Keratinocyte (primary cell): ENCODE data around the gene FARP1. TPM values are rescaled to one million over a fixed set of nuclear protein-coding genes. Genes with fewer than 3 reads are reported as not detected.

ENCODE experiments used
- DNase-seq: peaks from one replicate; pipeline ENCODE4 v3.0.0-alpha.2; 2011; ENCODE audit warnings: low read depth, missing footprints, low spot score
- FAIRE-seq: peaks from 2 replicates; lab custom pipeline; 2011; peaks lifted over from hg19 to GRCh38; lab: Jason Lieb, UNC
- H2AFZ ChIP-seq: 2 replicates; pipeline ENCODE4 v1.6.0; 2012; ENCODE audit warnings: low read length, control low read depth, inconsistent platforms; ENCODE audit not compliant: control insufficient read depth
- H3K27ac ChIP-seq: 2 replicates; pipeline ENCODE4 v1.5.1; 2011; ENCODE audit warnings: low read length; ENCODE audit not compliant: control insufficient read depth, insufficient read depth
- H3K27me3 ChIP-seq: 3 replicates; pipeline ENCODE4 v1.6.0; 2011; ENCODE audit warnings: low read length; ENCODE audit not compliant: control insufficient read depth, insufficient read depth; ENCODE audit errors: extremely low read depth
- H3K36me3 ChIP-seq, 2 experiments: 2 replicates in 1 of 2; 3 replicates in 1 of 2; pipeline ENCODE4 v1.5.1; 2011; ENCODE audit warnings: low read length in 2 of 2, mild to moderate bottlenecking in 1 of 2; ENCODE audit not compliant: control insufficient read depth in 2 of 2, insufficient read depth in 2 of 2; ENCODE audit errors: extremely low read depth in 1 of 2
- H3K4me1 ChIP-seq: 3 replicates; pipeline ENCODE4 v1.5.1; 2011; ENCODE audit warnings: low read length; ENCODE audit not compliant: control insufficient read depth, insufficient read depth; ENCODE audit errors: extremely low read depth
- H3K4me2 ChIP-seq: 3 replicates; pipeline ENCODE4 v1.6.0; 2011; ENCODE audit warnings: low read depth, low read length; ENCODE audit not compliant: control insufficient read depth, insufficient read depth; ENCODE audit errors: extremely low read depth
- H3K4me3 ChIP-seq, 3 experiments: fragments of 200-600 bp in 1 of 3; sonication (generic) in 1 of 3; 2 replicates in 2 of 3; 3 replicates in 1 of 3; pipeline ENCODE4 v1.5.1; 2011 to 2016; ENCODE audit warnings: low read length in 3 of 3, mild to moderate bottlenecking in 3 of 3, control low read depth in 2 of 3, inconsistent platforms in 1 of 3, low read depth in 1 of 3, mixed read lengths in 1 of 3, mixed run types in 1 of 3, moderate library complexity in 1 of 3; ENCODE audit not compliant: control insufficient read depth in 2 of 3, insufficient read depth in 2 of 3; ENCODE audit errors: extremely low read depth in 1 of 3
- H3K79me2 ChIP-seq: 2 replicates; pipeline ENCODE4 v1.6.0; 2012; ENCODE audit warnings: low read length; ENCODE audit not compliant: control insufficient read depth, insufficient read depth
- H3K9ac ChIP-seq: 3 replicates; pipeline ENCODE4 v1.6.0; 2011; ENCODE audit warnings: low read length; ENCODE audit not compliant: control insufficient read depth, insufficient read depth; ENCODE audit errors: extremely low read depth
- H3K9me1 ChIP-seq: 3 replicates; pipeline ENCODE4 v1.6.0; 2011; ENCODE audit warnings: low read length; ENCODE audit not compliant: control insufficient read depth, insufficient read depth; ENCODE audit errors: extremely low read depth
- H3K9me3 ChIP-seq: 2 replicates; pipeline ENCODE4 v1.5.1; 2012; ENCODE audit warnings: low read depth, low read length; ENCODE audit not compliant: control insufficient read depth
- H4K20me1 ChIP-seq: 3 replicates; pipeline ENCODE4 v1.6.0; 2011; ENCODE audit warnings: low read length; ENCODE audit not compliant: control insufficient read depth, insufficient read depth; ENCODE audit errors: extremely low read depth
- CTCF ChIP-seq, 3 experiments: IDR thresholded peaks in 1 of 3; conservative IDR thresholded peaks in 1 of 3; optimal IDR thresholded peaks in 1 of 3; 2 replicates in 2 of 3; 3 replicates in 1 of 3; pipeline versions ENCODE3 to v1.5.1; 2011; ENCODE audit warnings: low read length in 3 of 3, mild to moderate bottlenecking in 3 of 3, moderate library complexity in 2 of 3, control low read depth in 1 of 3, inconsistent platforms in 1 of 3; ENCODE audit not compliant: insufficient read depth in 2 of 3; ENCODE audit errors: extremely low read depth in 1 of 3
- EZH2 ChIP-seq: IDR thresholded peaks from one replicate; pipeline ENCODE4 v1.6.1; 2012; ENCODE audit warnings: inconsistent platforms, mild to moderate bottlenecking, low read length, moderate library complexity
- dilution Hi-C: fragments of 300-500 bp; cut with MboI; formaldehyde crosslinking; loops from one replicate; pipeline ENCODE4 v1.7.0; 2020; ENCODE audit warnings: low sequenced_read_pairs; ENCODE audit not compliant: extremely low pct_ligation_motif_present
- polyA plus RNA-seq, 5 experiments: library from polyadenylated mRNA; depleted of rRNA in 3 of 5; stranded (reverse) in 3 of 5; stranded (forward) in 1 of 5; unstranded in 1 of 5; fragments of >200 nt; gene quantifications; 1 replicate in 1 of 5; 2 replicates in 3 of 5; 3 replicates in 1 of 5; pipeline versions ENCODE4 v1.2.1 to v1.2.3, GENCODE V29; 2011 to 2012; ENCODE audit warnings: missing spikeins in 2 of 5, low read depth in 1 of 5, low replicate concordance in 1 of 5

FARP1 gene
- polyA plus RNA-seq, 1 donor (not counting 4 experiments of a cell fraction or from before 2014, with no cell fraction given): 10.3 TPM

- TF ChIP-seq CTCF (optimal IDR thresholded peaks at IDR 0.05 in 1 of 3, IDR thresholded peaks at IDR 0.05 in 1 of 3, conservative IDR thresholded peaks at IDR 0.05 in 1 of 3; ENCODE audit: extremely low read depth in 1 of 3, insufficient read depth in 2 of 3, low read length in 3 of 3) (no peak), EZH2 (no peak)
- Histone ChIP-seq H3K79me2 (no peaks in the 10 kb centered on the region), H3K9ac (no peak overlapping the region), H3K4me1 (no peaks in the 10 kb centered on the region), H3K27me3 (no peaks in the 10 kb centered on the region), H3K9me3 (no peaks in the 10 kb centered on the region), H3K4me3 (no peak overlapping the region), H2AFZ (no peak overlapping the region), H3K27ac (no peak overlapping the region), H3K36me3 (no peaks in the 10 kb centered on the region), H3K4me2 (no peak overlapping the region), H4K20me1 (no peaks in the 10 kb centered on the region), H3K9me1 (no peaks in the 10 kb centered on the region)
- FAIRE-seq (no peak), DNase-seq (no peak)
- dilution Hi-C loops: no loop called here
Measured at GRCh38 chr13:98285317-98285716, 142.4 kb downstream of the FARP1 start.

DNA sequence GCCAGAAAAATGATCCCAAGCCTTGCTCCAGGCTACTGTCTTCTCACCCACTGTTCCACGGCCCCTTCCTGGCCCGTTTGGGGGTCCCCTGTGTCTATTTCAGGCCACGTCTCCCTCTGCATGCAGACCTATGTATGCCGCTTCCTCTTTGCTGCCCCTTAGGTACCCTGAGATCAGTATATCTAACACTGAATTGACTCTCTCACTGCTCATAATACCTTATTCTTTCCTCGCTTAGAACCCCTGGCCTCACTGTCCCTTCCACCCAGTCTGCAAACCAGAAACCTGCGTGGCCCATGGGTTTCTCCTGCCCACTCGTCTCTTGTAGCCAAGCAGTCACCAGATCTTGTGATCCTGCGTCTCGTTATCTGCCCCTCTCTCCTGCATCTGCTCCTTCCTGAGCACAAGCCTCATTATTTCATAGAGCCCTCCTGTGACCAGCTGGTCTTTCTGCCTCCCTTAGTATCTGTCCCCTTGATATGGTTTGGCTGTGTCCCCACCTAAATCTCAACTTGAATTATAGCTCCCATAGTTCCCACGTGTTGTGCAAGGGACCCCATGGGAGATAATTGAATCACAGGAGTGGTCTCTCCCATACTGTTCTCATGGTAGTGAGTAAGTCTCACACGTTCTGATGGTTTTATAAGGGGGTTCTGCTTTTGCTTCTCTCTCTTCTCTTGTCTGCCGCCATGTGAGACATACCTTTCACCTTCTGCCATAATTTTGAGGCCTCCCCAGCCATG lies 143.1 kb downstream of the FARP1 start:
- H3K9ac ChIP-seq: no peak overlapping the region
- no peaks in the 10 kb centered on the region for H3K9me1 ChIP-seq
- TF ChIP-seq CTCF (optimal IDR thresholded peaks at IDR 0.05 in 1 of 3, IDR thresholded peaks at IDR 0.05 in 1 of 3, conservative IDR thresholded peaks at IDR 0.05 in 1 of 3; ENCODE audit: extremely low read depth in 1 of 3, insufficient read depth in 2 of 3, low read length in 3 of 3): no peak
- no peak for TF ChIP-seq EZH2
- no peak overlapping the region for H3K4me2 ChIP-seq
- no peaks in the 10 kb centered on the region for H3K79me2 ChIP-seq
- H3K4me1 ChIP-seq: no peaks in the 10 kb centered on the region
- no peak overlapping the region for H3K4me3 ChIP-seq
- DNase-seq (no peak), FAIRE-seq (no peak)
- no peaks in the 10 kb centered on the region for H3K9me3 ChIP-seq
- no peaks in the 10 kb centered on the region for H3K36me3 ChIP-seq
- no peak overlapping the region for H2AFZ ChIP-seq
- H3K27me3 ChIP-seq: no peaks in the 10 kb centered on the region
- H3K27ac ChIP-seq: no peak overlapping the region
- dilution Hi-C loops: no loop called here
- no peaks in the 10 kb centered on the region for H4K20me1 ChIP-seq
